Frontal cortex (tissue), 4 donors: ENCODE results near the gene MLXIP. TPM values are rescaled to one million over a fixed set of nuclear protein-coding genes. Genes with fewer than 3 reads are reported as not detected.
"Not testable (repeated sequence)": the region's sequence is repeated elsewhere in the genome, so short reads cannot be mapped to it uniquely, and the experiment has no call there.

Source experiments
- DNase-seq, 2 donors: peaks; one replicate each; pipeline ENCODE4 v3.0.0; 2012; ENCODE audit warnings: low spot score in 2 of 2
- FAIRE-seq: peaks from 2 replicates; lab custom pipeline; 2012; peaks lifted over from hg19 to GRCh38; lab: Jason Lieb, UNC
- total RNA-seq: library from RNA; depleted of rRNA; stranded (reverse); fragments of >200 nt; gene quantifications from one replicate; pipeline ENCODE4 v1.2.3, GENCODE V29; 2014
- donor health status: control.
- donor health status: control.
- donor health status: control.

Gene MLXIP
- total RNA-seq, 1 donor from 2014 or later, result 6.9 TPM

DNA sequence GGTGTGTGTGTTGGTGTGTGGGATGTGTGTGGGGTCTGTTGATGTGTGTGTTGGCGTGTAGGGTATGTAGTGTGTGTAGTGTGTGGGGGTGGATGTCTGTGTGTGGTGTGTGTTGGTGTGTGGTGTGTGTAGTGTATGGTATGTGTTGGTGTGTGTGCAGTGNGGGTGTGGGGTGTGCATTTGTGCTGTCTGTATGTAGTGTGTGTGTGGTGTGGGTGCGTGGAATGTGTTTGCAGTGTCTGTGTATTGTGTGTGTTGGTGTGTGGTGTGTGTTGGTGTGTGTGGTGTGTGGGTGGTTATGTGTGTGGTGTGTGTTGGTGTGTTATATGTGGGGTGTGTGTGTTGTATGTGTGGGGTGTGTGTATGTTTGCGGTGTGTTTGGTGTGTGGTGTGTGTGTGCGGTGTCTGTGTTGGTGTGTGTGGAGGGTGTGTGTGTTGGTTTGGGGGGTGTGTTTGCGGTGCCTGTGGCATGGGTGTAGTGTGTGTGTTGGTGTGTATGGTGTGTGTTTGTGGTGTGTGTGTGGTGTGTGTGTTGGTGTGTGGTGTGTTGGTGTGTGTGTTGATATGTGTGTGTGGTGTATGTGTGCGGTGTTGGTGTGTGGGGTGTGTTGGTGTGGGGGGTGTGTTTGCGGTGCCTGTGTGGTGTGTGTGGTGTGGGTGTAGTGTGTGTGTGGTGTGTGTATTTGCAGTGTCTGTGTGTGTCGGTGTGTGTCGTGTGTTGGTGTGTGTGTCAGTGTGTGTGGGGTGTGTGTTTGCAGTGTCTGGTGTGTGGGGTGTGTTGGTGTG, 14.7 kb downstream of the MLXIP start:
- DNase-seq, result no peak
- FAIRE-seq, result no peak

DNA sequence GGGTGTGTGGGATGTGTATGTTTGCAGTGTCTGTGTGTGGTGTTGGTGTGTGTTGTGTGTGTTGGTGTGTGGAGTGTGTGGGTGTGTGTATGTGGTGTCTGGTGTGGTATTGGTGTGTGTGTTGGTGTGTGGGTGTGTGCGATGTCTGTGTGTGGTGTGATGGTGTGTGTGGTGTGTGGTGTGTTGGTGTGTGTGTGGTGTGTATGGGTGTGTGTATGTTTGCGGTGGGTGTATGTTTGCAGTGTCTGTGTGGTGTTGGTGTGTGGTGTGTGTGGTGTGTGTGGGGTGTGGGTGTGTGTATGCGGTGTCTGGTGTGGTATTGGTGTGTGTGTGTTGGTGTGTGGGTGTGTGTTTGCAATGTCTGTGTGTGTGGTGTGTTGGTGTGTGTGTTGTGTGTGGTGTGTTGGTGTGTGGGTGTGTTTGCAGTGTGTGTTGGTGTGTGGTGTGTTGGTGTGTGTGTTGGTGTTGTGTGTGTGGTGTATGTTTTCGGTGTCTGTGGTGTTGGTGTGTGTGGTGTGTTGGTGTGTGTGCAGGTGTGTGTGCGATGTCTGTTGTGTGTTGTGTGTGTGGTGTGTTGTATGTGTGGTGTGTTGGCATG, 15.7 kb downstream of the MLXIP start:
- DNase-seq (no peak), FAIRE-seq (no peak)

DNA sequence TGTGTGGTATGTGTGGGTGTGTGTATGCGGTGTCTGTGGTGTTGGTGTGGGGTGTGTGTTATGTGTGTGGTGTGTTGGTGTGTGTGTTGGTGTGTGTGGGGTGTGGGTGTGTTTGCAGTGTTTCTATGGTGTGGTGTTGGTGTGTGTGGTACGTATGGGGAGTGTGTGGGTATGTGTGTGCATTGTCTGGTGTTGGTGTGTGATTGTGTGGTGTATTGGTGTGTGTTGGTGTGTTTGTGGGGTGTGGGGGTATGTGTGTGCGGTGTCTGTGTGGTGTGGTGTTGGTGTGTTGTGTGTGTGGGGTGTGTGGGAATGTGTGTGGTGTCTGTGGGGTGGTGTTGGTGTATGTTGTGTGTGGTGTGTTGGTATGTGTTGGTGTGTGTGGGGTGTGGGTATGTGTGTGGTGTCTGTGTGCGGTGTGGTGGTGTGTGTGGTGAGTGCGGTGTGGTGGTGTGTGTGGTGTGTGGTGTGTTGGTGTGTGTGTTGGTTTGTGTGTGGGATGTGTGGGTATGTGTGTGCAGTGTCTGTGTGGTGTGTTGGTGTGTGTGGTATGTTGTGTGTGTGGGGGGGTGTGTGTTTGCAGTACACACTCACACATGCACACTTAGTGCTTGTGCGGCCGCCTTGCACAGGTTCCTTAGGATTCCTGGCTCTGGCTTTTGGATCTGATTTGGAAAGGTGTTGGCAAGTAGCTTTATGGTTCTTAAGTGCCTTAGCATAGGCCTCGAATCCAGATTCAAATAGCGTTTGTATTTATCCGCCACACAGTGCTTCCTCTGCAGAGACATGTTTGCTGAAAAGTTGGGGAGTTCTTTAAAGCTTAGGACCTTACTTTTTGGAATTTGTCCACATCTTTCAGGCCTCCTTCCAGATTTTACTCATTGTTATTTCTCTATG, 16.4 kb downstream of the MLXIP start:
- DNase-seq (no peak), FAIRE-seq (no peak)

DNA sequence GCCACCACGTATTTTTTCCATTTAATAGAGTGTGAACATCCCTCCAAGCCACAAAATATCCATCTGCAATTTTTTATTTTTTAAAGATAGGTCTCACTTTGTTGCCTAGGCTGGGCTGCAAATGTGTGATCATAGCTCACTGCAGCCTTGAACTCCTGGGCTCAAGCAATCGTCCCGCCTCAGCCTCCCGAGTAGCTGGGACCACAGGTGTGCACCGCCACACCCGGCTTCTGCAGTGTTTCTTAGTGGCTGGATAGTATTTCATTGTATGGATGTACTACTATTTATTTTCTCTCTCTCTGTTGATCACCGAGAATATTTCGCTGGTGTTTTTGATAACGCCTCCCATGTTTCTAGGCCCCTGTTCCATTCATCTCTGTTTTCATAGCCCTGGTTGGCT, 17.5 kb downstream of the MLXIP start:
- DNase-seq (no peak), FAIRE-seq (no peak)

DNA sequence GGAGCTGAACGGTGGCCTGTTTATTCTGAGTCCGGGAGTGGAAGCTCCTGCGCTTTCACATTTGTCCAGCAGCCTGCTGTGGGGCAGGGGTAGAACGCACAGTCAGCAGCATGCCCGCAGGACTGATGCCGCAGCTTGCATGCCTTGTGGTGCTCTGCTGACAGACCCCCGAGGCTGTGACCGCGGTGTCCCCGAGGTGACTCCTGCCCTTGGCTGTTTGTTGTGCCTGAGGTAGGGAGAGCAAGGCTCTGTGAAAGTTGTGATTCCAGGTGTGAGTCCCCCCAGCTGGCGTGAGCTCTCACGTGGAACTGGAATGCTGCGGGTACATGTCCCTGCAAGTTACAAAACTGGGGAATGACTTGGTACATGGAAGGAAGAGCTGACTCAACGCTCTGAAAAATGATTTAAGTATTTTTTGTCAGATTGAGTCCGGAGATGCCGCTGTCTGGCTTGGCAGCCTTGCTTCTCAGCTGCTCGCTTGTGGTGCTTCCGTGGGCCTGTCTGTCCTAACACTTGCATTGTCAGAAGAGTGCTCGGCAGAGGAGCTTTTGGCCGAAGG, 18.1 kb downstream of the MLXIP start:
- no peak for DNase-seq
- no peak for FAIRE-seq

DNA sequence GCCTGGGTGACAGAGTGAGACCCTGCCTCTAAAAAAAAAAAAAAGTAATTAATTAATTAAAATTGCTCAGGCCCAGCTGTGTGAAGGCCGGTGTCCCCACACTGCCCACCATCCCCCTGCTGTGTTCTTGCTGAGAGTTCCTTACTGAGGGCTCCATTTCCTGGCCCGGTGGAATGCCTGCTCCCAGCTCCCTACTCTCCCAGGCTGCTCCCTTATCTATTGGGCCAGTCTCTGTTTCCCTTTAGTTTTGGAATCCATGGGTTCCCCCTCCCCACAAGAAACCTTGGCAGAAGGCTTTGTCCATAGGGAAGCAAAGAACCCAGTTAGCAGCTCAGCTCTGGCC, 19.0 kb downstream of the MLXIP start:
- DNase-seq, result no peak
- FAIRE-seq, result no peak

DNA sequence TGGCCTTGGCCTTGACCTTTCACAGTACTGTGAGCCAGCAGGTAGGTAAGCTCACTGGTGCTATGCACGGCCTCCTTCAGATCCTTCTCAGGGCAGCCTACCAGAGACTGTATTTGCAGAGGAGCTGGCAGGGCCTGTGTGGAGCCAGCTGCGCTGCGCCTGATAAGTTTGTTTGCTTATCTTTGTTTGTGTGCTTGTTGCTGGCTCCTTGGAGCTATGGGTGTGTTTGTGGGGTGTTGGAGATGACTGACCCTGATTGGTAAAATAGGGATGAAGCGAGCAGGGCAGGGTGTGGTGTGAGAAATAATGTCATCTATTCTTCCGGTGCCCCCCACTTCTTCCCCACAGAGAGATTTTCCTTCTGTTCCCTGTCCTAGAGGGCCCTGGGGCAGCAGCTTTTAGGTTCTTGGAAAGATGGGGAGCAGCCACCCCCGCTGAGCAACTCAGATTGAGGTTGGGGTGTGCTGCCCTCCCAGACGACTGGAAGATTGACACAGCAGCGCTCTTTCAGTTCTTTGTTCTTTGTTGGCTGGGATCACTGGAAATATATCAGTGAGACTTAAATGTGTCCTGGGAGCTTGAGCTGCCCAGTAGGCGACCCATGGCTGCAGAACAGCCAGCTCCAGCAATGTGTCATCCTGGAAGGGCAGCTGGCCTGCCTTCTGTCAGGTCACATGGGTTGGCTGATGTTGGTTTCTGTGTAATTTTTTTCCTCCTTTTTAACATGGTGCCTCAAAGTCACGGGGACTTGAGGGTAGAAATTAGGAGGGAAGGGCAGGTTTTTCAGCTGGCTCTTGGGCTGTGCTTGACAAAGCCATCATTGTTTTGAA, 19.6 kb downstream of the MLXIP start:
- FAIRE-seq (no peak), DNase-seq (peak; percentile 66 to 77)

DNA sequence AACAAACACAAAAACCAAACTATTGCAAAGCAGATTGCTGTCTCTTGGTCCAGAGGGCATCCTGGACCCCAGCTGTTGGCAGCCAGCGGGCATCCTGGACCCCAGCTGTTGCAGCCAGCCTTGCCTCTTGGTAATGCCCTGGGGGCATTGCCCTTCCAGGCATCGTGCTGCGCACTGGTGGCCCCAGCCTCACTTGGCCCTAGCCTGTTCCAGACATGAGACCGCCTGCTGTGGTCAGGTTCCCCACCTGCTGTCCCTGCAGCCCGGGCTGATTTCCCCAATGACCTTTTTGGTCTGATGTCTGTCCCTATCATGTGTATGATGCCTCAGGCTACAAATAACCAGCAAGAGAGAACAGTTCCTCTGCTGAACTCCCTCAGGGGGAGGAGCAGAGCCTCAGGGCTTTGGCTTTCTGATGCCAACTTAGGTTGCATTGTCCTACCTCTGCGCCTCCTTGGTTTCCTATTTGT, 20.8 kb downstream of the MLXIP start:
- FAIRE-seq (no peak), DNase-seq (no peak)

DNA sequence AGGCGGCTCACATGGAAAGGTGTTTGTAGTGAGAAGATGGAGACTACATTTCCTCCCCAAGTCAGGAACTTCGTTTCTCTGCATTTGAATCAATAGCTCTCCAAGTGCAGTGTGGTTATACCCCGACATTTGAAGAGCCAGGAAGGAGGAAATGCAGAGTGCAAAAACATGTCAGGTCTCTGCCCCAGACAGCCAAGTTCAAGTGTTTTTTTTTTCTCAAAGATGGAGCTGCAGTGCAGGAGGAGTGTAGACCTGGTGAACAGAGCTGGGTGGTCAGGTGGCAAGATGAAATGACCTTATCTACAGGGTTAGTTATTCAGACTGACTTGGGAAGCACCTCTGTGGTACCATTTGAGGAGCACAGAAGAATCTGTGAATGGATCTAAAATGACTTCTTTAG, 21.3 kb downstream of the MLXIP start:
- no peak for DNase-seq
- FAIRE-seq, result no peak

DNA sequence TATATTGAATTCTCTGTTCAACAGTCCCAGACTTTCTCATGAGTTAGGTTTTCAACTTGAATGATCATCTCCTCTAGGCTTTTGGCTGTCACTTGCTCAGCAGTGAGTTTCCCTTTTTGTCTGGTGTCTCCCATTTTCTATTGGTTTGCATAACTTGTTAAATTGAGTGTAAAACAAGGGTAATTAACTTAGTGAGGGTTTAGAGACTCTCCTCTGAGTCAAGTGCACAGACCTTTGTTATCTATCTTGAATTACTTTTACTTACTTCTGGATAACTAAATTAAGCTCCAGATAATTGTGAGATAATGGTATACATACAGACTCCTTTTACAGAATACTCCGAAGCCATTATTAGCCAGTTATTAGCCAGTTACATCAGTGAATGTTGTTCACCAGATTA, 22.0 kb downstream of the MLXIP start:
- FAIRE-seq, result no peak
- no peak for DNase-seq

DNA sequence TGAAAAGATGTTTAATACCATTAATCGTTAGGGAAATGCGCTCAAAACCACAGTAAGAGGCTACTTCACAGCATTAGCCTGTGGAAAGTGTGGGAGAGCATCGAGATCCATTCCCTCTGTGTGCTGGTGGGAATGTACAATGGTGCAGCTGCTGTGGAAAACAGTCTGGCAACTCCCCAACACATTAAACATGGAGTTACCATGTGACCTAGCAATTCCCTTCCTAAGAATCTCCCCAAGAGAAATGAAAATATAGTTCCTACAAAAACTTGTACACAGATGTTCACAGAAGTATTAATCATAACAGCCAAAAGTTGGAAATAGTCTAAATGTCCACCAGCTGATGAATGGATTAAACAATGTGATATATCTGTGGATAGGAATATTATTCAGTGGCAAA, 23.8 kb downstream of the MLXIP start:
- DNase-seq (no peak), FAIRE-seq (no peak)

DNA sequence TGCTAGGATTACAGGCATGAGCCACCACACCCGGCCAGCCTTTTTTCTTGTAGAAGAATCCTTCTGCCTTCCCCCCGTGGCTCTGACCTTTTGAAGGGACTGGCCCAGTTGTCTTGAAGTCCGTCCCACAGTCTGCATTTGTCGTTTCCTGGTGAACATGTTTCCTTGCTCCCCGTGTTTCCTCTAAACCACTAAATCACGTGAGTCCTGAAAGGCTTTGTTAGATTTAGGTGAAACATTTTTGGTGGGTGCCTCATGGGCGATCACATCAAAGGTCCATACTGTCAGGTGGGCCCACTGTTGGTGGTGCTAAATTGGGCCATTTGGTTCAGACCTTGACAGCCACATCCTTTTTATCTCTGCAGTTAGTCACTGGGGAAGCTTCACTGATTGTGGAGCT, 26.3 kb downstream of the MLXIP start:
- no peak for FAIRE-seq
- no peak for DNase-seq

DNA sequence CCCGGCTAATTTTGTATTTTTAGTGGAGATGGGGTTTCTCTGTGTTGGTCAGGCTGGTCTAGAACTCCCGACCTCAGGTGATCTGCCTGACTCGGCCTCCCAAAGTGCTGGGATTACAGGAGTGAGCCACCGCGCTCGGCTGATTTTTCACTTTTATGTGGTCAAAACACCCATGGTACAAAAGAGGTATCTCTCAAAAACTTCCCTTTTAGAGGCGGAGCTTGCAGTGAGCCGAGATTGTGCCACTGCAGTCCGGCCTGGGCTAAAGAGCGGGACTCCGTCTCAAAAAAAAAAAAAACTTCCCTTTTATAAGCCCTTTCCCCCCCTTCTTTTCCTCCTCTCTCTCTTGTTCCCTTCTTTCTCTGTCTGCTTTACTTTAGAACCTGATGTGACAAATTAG, 26.9 kb downstream of the MLXIP start:
- DNase-seq, FAIRE-seq: not testable (repeated sequence)

DNA sequence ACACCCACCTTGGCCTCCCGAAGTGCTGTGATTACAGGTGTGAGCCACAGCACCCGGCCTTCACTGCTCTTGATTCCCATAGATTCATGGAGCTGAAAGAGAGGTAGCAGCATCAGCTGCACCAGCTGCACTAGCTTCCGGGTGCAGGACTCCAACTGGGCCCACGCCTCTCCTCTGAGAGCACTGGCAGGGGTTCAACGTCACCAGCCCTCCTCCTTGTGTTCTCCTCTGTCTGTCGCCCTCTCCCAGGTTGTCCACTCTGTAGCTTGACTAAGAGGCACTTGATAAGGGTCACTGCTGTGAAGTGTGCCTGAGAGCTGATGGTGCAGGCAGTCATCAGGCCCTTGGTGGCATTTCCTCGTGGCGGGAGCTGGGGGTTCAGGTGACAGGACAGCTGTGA, 28.3 kb downstream of the MLXIP start:
- no peak for DNase-seq
- no peak for FAIRE-seq

DNA sequence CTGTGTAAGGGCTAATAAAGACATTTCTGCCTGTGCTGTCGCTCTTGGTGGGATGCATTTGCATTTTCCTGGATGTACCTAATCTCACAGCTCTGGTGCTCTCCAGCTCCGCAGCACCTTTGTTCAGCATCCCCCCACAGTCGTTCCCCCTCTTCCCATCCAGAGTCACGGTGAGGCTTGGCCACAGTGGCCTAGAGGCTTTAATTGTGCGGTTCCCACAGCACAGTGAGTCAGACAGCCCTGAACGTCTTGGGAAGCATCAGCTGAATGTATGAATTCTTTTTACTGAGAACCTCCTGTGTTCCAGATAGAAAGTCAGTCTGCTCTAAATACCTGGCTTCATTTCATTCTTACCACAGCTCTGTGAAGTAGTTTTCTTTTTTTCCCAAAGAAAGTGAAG, 28.7 kb downstream of the MLXIP start:
- no peak for DNase-seq
- FAIRE-seq, result no peak

DNA sequence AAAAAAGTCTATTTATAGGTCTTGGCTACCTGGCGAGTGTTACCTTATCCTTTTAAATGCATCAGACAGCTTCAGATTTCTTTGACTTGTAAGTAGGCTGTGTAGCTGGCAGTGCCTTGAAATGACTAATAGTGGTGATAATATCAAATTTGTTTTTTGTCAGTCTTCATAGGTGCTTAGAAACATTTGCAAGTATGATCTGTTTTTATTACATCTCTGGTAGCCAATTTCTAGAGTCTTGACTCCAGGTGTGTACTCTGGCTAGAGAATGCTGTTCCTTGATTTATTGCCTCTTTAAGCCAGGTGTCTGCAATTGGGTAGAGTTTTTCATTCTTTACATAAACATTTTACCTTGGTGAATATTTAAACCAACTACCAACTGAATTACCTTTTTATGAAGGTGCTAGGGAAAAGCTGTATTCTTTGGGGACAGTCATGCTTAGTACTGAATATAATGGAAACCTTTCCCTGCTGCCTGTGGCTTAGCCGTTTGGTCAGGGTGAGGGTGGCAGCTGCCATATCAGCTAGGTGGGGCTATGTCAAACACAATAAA, 32.6 kb downstream of the MLXIP start:
- DNase-seq (no peak), FAIRE-seq (no peak)

DNA sequence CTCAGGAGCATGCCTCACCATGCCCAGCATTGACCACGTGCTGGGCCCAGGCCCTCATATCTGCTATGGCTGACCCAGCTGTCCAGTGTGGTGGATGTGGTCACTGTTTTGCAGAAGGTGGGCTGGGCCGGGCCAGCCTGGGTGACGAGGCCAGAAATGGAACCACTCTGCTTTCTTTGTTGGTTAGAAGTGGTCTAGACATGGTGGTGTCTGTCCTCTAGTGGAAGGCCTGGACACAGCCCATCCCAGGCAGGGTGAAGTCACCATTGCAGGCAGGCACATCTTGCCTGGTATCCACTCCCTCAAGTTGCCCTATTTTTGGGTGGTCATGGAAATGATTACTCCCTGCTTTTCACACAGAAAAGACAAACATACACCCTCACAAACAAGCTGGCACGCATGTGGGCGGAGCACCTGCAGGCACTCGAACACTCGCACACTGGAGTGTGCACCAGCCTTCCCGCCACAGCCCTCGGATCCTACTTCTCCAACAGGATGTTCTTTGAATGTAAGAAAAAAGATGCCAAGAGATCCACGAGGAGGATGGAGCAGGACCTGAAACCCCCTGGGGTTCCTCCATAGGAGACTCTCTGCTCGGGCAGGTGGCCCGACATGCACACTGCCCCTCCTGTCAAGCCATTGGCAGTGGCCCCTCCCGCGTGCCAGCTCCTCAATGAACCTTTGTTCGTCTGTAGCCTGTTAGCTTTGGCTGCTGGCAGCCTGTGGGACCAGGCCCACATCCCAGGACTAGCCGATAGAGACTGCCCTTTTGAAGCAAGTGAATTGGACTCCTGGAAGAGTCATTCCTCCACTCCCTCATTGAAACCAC, 38.4 kb downstream of the MLXIP start:
- DNase-seq, result peak; percentile 67 to 72
- FAIRE-seq, result no peak

DNA sequence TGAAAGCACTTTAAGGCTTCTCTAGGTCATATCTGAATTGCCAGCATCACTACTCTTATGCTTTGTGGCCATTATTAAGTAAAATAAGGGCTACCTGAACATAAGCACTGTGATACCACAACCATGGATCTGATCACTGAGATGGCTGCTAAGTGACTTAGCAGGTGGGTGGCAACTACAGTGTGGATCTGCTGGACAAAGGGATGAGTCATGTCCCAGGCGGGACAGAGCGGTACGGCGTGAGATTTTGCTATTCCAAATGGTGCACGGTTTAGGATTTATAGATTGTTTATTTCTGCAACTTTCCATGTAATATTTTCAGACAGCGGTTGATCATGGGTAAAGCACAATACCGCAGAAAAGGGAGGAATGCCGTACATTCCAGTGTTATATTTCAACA, 39.4 kb downstream of the MLXIP start:
- no peak for FAIRE-seq

More for the DNA sequence above, 39.4 kb downstream of the MLXIP start:
- no peak for DNase-seq
